Omental fat pad (tissue), 4 donors: ENCODE measurements around the gene RNF133. TPM values are rescaled to one million over a fixed set of nuclear protein-coding genes. Genes with fewer than 3 reads are reported as not detected.

Experiments used
- ATAC-seq: fragments of 150-250 bp; one replicate; pipeline ENCODE4 v1.9.1; 2016; ENCODE audit warnings: mild to moderate bottlenecking, moderate library complexity; ENCODE audit not compliant: low FRiP score
- DNase-seq: peaks from one replicate; pipeline ENCODE4 v3.0.0-alpha.2; 2019; ENCODE audit warnings: low spot score
- total RNA-seq, 4 donors: library from RNA; depleted of rRNA; stranded (reverse); fragments of >200 nt; gene quantifications; one replicate each; pipeline ENCODE4 v1.1.0, GENCODE V29; 2016
- TF ChIP-seq, protein P1 (sequence below), 3 donors: fragments of 450-650 bp; IDR thresholded peaks; one replicate each; pipeline ENCODE4 v1.5.1; 2016 to 2017; ENCODE audit warnings: antibody characterized with exemption in 3 of 3, mild to moderate bottlenecking in 3 of 3, moderate library complexity in 2 of 3

RNF133 gene
- total RNA-seq: 1 to 10 TPM; 1.0 to 3.1 (median 1.6) TPM

GRCh38 chr7:122699017-122699416, at the start of gene RNF133:
Gene RNF133 (minus strand): TSS chr7:122699117. CDS start chr7:122698918, 199 bp downstream.
- ATAC-seq (no peak), DNase-seq (no peak)
- TF ChIP-seq, protein P1, sequence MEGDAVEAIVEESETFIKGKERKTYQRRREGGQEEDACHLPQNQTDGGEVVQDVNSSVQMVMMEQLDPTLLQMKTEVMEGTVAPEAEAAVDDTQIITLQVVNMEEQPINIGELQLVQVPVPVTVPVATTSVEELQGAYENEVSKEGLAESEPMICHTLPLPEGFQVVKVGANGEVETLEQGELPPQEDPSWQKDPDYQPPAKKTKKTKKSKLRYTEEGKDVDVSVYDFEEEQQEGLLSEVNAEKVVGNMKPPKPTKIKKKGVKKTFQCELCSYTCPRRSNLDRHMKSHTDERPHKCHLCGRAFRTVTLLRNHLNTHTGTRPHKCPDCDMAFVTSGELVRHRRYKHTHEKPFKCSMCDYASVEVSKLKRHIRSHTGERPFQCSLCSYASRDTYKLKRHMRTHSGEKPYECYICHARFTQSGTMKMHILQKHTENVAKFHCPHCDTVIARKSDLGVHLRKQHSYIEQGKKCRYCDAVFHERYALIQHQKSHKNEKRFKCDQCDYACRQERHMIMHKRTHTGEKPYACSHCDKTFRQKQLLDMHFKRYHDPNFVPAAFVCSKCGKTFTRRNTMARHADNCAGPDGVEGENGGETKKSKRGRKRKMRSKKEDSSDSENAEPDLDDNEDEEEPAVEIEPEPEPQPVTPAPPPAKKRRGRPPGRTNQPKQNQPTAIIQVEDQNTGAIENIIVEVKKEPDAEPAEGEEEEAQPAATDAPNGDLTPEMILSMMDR (IDR thresholded peaks at IDR 0.05): no peak

DNA sequence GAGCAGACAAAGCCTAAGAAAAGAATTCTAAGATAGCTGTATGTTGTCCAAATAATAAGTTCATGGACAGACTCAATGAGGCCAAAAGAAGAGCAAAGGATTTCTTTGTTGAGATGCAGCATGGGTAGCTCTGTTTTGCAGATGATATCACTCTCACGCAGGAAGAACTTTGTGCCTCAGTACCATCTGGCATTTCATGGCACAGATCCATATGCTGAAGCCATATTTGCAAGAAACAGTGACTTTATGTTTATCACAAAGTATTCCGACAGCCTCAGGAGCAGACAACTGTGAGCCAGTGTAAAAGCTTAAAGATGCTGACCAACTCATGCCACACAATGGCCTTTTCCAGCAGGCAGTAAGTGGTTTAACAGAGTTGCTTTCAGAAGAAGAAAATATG, 49.3 kb upstream of the RNF133 start:
- TF ChIP-seq, protein P1 (IDR thresholded peaks at IDR 0.05): no peak
- no peak for ATAC-seq
- no peak for DNase-seq

DNA sequence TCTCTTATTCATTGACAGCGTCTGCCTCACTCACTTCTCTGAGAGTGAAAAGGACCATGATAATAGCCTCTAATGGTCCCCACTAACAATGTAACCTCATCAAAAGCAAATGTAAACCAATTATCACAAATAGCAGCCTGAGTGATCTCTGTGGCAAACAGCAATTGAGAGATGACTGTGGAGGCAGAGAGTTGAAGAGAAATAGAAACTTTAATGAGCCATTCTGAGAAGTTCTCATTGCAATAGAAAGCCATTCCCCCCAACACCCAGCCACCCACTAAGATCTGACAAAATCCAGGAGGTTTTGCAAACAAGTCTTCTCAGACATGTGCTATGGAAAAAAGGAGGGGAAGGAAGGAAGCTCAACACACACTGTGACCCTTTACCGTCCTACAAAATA, 48.0 kb upstream of the RNF133 start:
- no peak for DNase-seq
- ATAC-seq: no peak
- TF ChIP-seq, protein P1 (IDR thresholded peaks at IDR 0.05): no peak

DNA sequence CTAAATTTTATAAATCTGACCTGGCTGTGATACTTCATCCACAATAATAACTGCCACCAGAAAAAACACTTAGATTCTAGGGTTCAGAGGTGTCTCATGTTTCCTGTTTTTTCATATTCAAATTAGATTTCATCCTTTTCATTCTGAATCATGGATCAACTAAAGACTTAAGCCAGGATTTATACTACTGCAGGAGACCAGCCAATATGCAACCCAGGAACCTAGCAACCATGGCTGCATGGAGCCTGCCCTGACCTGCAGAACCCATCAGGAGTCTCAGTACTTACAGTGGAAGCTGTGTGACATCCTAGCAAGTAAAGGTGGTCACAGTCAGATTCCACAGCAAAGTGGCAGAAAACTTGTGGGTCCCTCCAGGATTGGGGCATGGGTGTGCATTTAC, 44.3 kb upstream of the RNF133 start:
- ATAC-seq: no peak
- TF ChIP-seq, protein P1 (IDR thresholded peaks at IDR 0.05): no peak
- DNase-seq: no peak

GRCh38 chr7:122738947-122739346, 40.0 kb upstream of the RNF133 start:
- DNase-seq (no peak), ATAC-seq (no peak)
- TF ChIP-seq, protein P1 (IDR thresholded peaks at IDR 0.05): no peak

GRCh38 chr7:122736183-122736582, 37.3 kb upstream of the RNF133 start:
- DNase-seq (no peak), ATAC-seq (no peak)

DNA sequence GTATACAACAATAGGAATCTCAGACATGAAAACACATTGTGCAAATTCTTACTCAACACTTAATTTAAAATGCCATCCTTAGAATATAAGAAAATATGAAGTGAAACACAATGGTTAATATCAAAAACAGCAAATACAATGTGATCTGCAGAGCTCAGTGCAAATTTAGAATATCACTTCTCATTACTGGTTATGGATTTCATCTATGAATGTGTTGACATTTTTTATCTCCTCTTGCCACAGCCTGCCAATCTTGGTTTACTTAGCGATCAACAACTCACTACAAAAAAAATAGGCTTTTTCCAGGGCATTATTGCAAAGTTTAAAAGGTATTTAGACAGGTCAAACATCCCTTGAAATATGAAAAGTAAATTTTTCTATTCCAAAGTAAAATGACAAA, 28.8 kb upstream of the RNF133 start:
- ATAC-seq (no peak), DNase-seq (no peak)
- TF ChIP-seq, protein P1 (IDR thresholded peaks at IDR 0.05): no peak

More at GRCh38 chr7:122736183-122736582, 37.3 kb upstream of the RNF133 start:
- TF ChIP-seq, protein P1 (IDR thresholded peaks at IDR 0.05): no peak
